ENCODE measurements around the gene DLG2. TPM values are rescaled to one million over a fixed set of nuclear protein-coding genes. Genes with fewer than 3 reads are reported as not detected.

DLG2 gene
- total RNA-seq, 2 experiments from 2014 or later, result 2.0 to 2.1 TPM

GRCh38 chr11:85029964-85030363 is 597.2 kb downstream of the DLG2 start:
- H3K27ac ChIP-seq (ENCODE audit: low read depth in 1 of 2, low read length in 2 of 2), result no peak overlapping the region
- Mint-ChIP-seq H3K4me3 (no peak overlapping the region), H3K36me3 (ENCODE audit: low read depth) (no peaks in the 10 kb centered on the region), H3K27ac (no peak overlapping the region), H3K9me3 (peaks cover 3% of the 10 kb centered on the region), H3K4me1 (ENCODE audit: low read depth) (no peaks in the 10 kb centered on the region), H3K27me3 (no peaks in the 10 kb centered on the region)
- peaks cover 0 to 27% of the 10 kb centered on the region in 2 experiments for H3K9me3 ChIP-seq (ENCODE audit: control insufficient read depth in 1 of 2, insufficient read depth in 1 of 2, low read length in 2 of 2)
- no peak for DNase-seq
- H3K4me1 ChIP-seq (ENCODE audit: insufficient read depth, low read length), result no peaks in the 10 kb centered on the region
- H3K27me3 ChIP-seq (ENCODE audit: control insufficient read depth in 1 of 2, insufficient read depth in 2 of 2, low read length in 2 of 2), result no peaks in the 10 kb centered on the region
- no peak for ATAC-seq (ENCODE audit: poor library complexity)
- CTCF ChIA-PET, result no interaction called here
- no peaks in the 10 kb centered on the region for H3K36me3 ChIP-seq (ENCODE audit: insufficient read depth, low read length)
- H3K4me3 ChIP-seq (ENCODE audit: low read length), result no peak overlapping the region
- intact Hi-C loops (cut with DNase I, micrococcal nuclease), result no loop called here
- TF ChIP-seq CTCF (IDR thresholded peaks at IDR 0.05), result no peak
- POLR2A ChIA-PET, result no interaction called here

GRCh38 chr11:85028329-85029101 is 598.6 kb downstream of the DLG2 start:
- peak in 1 of 14 experiments; percentile 1 for DNase-seq
- ChIA-PET POLR2A (no interaction called here), CTCF (no interaction called here)
- no peak overlapping the region for H3K27ac Mint-ChIP-seq
- intact Hi-C loops (cut with DNase I, micrococcal nuclease), result no loop called here
- no peak overlapping the region for H3K27ac ChIP-seq (ENCODE audit: low read depth in 1 of 2, low read length in 2 of 2)
- no peaks in the 10 kb centered on the region for H3K27me3 Mint-ChIP-seq
- no peaks in the 10 kb centered on the region for H3K27me3 ChIP-seq (ENCODE audit: control insufficient read depth in 1 of 2, insufficient read depth in 2 of 2, low read length in 2 of 2)
- TF ChIP-seq CTCF (IDR thresholded peaks at IDR 0.05), result no peak
- peaks cover 0 to 23% of the 10 kb centered on the region in 2 experiments for H3K9me3 ChIP-seq (ENCODE audit: control insufficient read depth in 1 of 2, insufficient read depth in 1 of 2, low read length in 2 of 2)
- no peak for ATAC-seq (ENCODE audit: poor library complexity)
- H3K4me1 ChIP-seq (ENCODE audit: insufficient read depth, low read length), result no peaks in the 10 kb centered on the region
- H3K4me3 ChIP-seq (ENCODE audit: low read length), result no peak overlapping the region
- no peak overlapping the region for H3K4me3 Mint-ChIP-seq
- no peaks in the 10 kb centered on the region for H3K36me3 Mint-ChIP-seq (ENCODE audit: low read depth)
- no peaks in the 10 kb centered on the region for H3K4me1 Mint-ChIP-seq (ENCODE audit: low read depth)
- H3K9me3 Mint-ChIP-seq, result no peaks in the 10 kb centered on the region
- no peaks in the 10 kb centered on the region for H3K36me3 ChIP-seq (ENCODE audit: insufficient read depth, low read length)

DNA sequence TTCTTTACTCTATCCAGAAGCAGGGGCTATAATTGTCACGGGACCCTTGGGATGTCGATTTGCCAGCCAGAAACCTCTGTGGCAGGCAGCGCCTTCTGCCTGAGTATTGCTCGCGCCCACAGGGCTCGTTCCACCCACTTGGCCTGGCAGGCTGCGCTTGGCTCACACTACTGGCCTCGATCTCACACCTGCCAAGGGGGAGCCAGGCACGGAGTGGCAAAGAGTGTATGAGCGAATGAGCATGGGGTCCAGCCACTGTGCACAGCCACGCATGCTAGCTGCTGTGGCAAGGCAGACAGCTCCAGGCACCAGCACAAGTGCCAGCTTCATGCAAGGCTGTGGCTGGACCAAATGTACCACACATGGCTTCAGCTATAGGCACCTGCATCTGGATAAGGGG is 599.8 kb downstream of the DLG2 start:
- no peak for TF ChIP-seq CTCF (IDR thresholded peaks at IDR 0.05)
- Histone ChIP-seq H3K4me3 (ENCODE audit: low read length) (no peak overlapping the region), H3K9me3 (ENCODE audit: control insufficient read depth in 1 of 2, insufficient read depth in 1 of 2, low read length in 2 of 2) (peaks cover 0 to 23% of the 10 kb centered on the region in 2 experiments), H3K27me3 (ENCODE audit: control insufficient read depth in 1 of 2, insufficient read depth in 2 of 2, low read length in 2 of 2) (no peaks in the 10 kb centered on the region), H3K4me1 (ENCODE audit: insufficient read depth, low read length) (no peaks in the 10 kb centered on the region), H3K36me3 (ENCODE audit: insufficient read depth, low read length) (no peaks in the 10 kb centered on the region), H3K27ac (ENCODE audit: low read depth in 1 of 2, low read length in 2 of 2) (no peak overlapping the region)
- Mint-ChIP-seq H3K4me3 (no peak overlapping the region), H3K4me1 (ENCODE audit: low read depth) (no peaks in the 10 kb centered on the region), H3K27me3 (no peaks in the 10 kb centered on the region), H3K27ac (no peak overlapping the region), H3K36me3 (ENCODE audit: low read depth) (no peaks in the 10 kb centered on the region), H3K9me3 (no peaks in the 10 kb centered on the region)
- ATAC-seq (ENCODE audit: poor library complexity) (no peak), DNase-seq (peak in 1 of 14 experiments; percentile 3)
- ChIA-PET CTCF (no interaction called here), POLR2A (no interaction called here)
- intact Hi-C loops (cut with DNase I, micrococcal nuclease), result no loop called here
